Measurements from ENCODE around the gene HOXC12. TPM values are rescaled to one million over a fixed set of nuclear protein-coding genes. Genes with fewer than 3 reads are reported as not detected.
A peak's percentile ranks its signal among the peaks of the same experiment; 100 is the strongest.

Gene HOXC12
- total RNA-seq, 4 donors from 2014 or later, result not detected

- no peak overlapping the region for H3K4me3 ChIP-seq (replicated peaks in 1 of 3)
Measured at GRCh38 chr12:53993162-53994008, 38.7 kb downstream of the HOXC12 start.

GRCh38 chr12:53994009-53994263 is 39.2 kb downstream of the HOXC12 start:
- Histone ChIP-seq H3K36me3 (no peaks in the 10 kb centered on the region), H3K27me3 (peaks cover 86% of the 10 kb centered on the region), H3K4me1 (peaks cover 7 to 29% of the 10 kb centered on the region in 2 donors), H3K27ac (no peak overlapping the region), H3K9me3 (no peaks in the 10 kb centered on the region), H3K4me3 (replicated peaks in 1 of 3) (no peak overlapping the region)
- TF ChIP-seq CTCF (IDR thresholded peaks at IDR 0.05) (no peak), POLR2A (IDR thresholded peaks at IDR 0.05) (no peak)
- DNase-seq, result no peak
- intact Hi-C loops (cut with DNase I), result no loop called here
- 9 to 12% methylated on average over 8 to 13 of the region's 19 CpGs for WGBS, 2 donors

More at GRCh38 chr12:53993162-53994008, 38.7 kb downstream of the HOXC12 start:
- 24 to 27% methylated on average over 17 of the region's 18 CpGs for WGBS, 2 donors
- peaks cover 7 to 29% of the 10 kb centered on the region in 2 donors for H3K4me1 ChIP-seq
- peaks cover 86% of the 10 kb centered on the region for H3K27me3 ChIP-seq
- no peaks in the 10 kb centered on the region for H3K36me3 ChIP-seq
- TF ChIP-seq CTCF (IDR thresholded peaks at IDR 0.05) (no peak), POLR2A (IDR thresholded peaks at IDR 0.05) (no peak)
- DNase-seq, result no peak
- H3K9me3 ChIP-seq, result no peaks in the 10 kb centered on the region
- intact Hi-C loops (cut with DNase I), result no loop called here
- H3K27ac ChIP-seq, result no peak overlapping the region

GRCh38 chr12:53994264-53995001 is 39.7 kb downstream of the HOXC12 start:
- WGBS, 2 donors, result 6 to 7% methylated on average over 39 to 56 of the region's 60 CpGs
- H3K36me3 ChIP-seq, result no peaks in the 10 kb centered on the region
- H3K27ac ChIP-seq, result no peak overlapping the region
- H3K4me1 ChIP-seq, result peaks cover 7 to 29% of the 10 kb centered on the region in 2 donors
- no peak for TF ChIP-seq CTCF (IDR thresholded peaks at IDR 0.05)
- TF ChIP-seq POLR2A (IDR thresholded peaks at IDR 0.05), result no peak
- intact Hi-C loops (cut with DNase I), result no loop called here
- DNase-seq, result no peak
- no peaks in the 10 kb centered on the region for H3K9me3 ChIP-seq
- H3K27me3 ChIP-seq, result peaks cover 87% of the 10 kb centered on the region
- no peak overlapping the region for H3K4me3 ChIP-seq (replicated peaks in 1 of 3)

GRCh38 chr12:53995002-53995377 is 40.3 kb downstream of the HOXC12 start:
- Histone ChIP-seq H3K27ac (no peak overlapping the region), H3K9me3 (no peaks in the 10 kb centered on the region), H3K4me1 (peaks cover 7 to 34% of the 10 kb centered on the region in 2 donors), H3K27me3 (peaks cover 91% of the 10 kb centered on the region), H3K36me3 (no peaks in the 10 kb centered on the region), H3K4me3 (replicated peaks in 1 of 3) (peak overlapping the region in 1 of 3 donors; percentile 27)
- 8 to 11% methylated on average over 15 to 17 of the region's 17 CpGs for WGBS, 2 donors
- TF ChIP-seq CTCF (IDR thresholded peaks at IDR 0.05) (no peak), POLR2A (IDR thresholded peaks at IDR 0.05) (no peak)
- intact Hi-C loops (cut with DNase I), result no loop called here
- no peak for DNase-seq

All from thyroid gland (tissue), 4 donors.